CD14-positive monocyte (primary cell): ENCODE data around the gene PLCXD3. TPM values are rescaled to one million over a fixed set of nuclear protein-coding genes. Genes with fewer than 3 reads are reported as not detected.

Source experiments
- DNase-seq, 3 donors: peaks; one replicate each; pipeline ENCODE4 v3.0.0-alpha.2; 2011 to 2022
- H2AFZ ChIP-seq: 2 replicates; pipeline ENCODE4 v1.6.0; 2012; ENCODE audit warnings: mild to moderate bottlenecking, low read depth, low read length, inconsistent platforms; ENCODE audit not compliant: insufficient read depth, poor library complexity, severe bottlenecking
- H3K27ac ChIP-seq, 2 donors: 1 replicate in 1 of 2; 2 replicates in 1 of 2; pipeline ENCODE4 v1.5.1; 2012 to 2013; ENCODE audit warnings: low read length in 2 of 2, control low read depth in 1 of 2, inconsistent platforms in 1 of 2, low read depth in 1 of 2, mild to moderate bottlenecking in 1 of 2
- H3K27me3 ChIP-seq, 2 donors: one replicate each; pipeline versions ENCODE4 v1.6.0 to v1.6.1; 2011 to 2013; ENCODE audit warnings: low read length in 2 of 2; ENCODE audit not compliant: control insufficient read depth in 2 of 2, insufficient read depth in 2 of 2
- H3K36me3 ChIP-seq, 2 donors: replicated peaks in 1 of 2; 1 replicate in 1 of 2; 2 replicates in 1 of 2; pipeline versions ENCODE4 v1.5.1 to v1.6.1; 2012 to 2013; ENCODE audit warnings: low read length in 2 of 2, control low read depth in 1 of 2, inconsistent platforms in 1 of 2, mild to moderate bottlenecking in 1 of 2; ENCODE audit not compliant: insufficient read depth in 2 of 2, control insufficient read depth in 1 of 2
- H3K4me1 ChIP-seq, 2 donors: 1 replicate in 1 of 2; 2 replicates in 1 of 2; pipeline versions ENCODE4 v1.5.1 to v1.6.1; 2012 to 2013; ENCODE audit warnings: low read length in 2 of 2, control low read depth in 1 of 2, inconsistent platforms in 1 of 2, mild to moderate bottlenecking in 1 of 2, moderate library complexity in 1 of 2; ENCODE audit not compliant: insufficient read depth in 2 of 2, control insufficient read depth in 1 of 2
- H3K4me2 ChIP-seq: replicated peaks from 2 replicates; pipeline ENCODE3; 2012; ENCODE audit warnings: low read length, moderate library complexity, mild to moderate bottlenecking; ENCODE audit not compliant: poor library complexity, severe bottlenecking; ENCODE audit errors: extremely low read depth
- H3K4me3 ChIP-seq, 3 experiments: fragments of 200-600 bp in 1 of 3; sonication (generic) in 1 of 3; replicated peaks in 1 of 3; 1 replicate in 2 of 3; 2 replicates in 1 of 3; pipeline ENCODE4 v1.5.1; 2011 to 2013; ENCODE audit warnings: low read length in 3 of 3, mild to moderate bottlenecking in 3 of 3, control low read depth in 2 of 3, low read depth in 2 of 3, inconsistent platforms in 1 of 3, moderate library complexity in 1 of 3
- H3K79me2 ChIP-seq: 2 replicates; pipeline ENCODE4 v1.6.0; 2012; ENCODE audit warnings: mild to moderate bottlenecking, control low read depth, inconsistent platforms, low read length, moderate library complexity; ENCODE audit not compliant: insufficient read depth
- H3K9ac ChIP-seq: 2 replicates; pipeline ENCODE4 v1.6.0; 2017; ENCODE audit warnings: low read length, mild to moderate bottlenecking; ENCODE audit not compliant: insufficient read depth, poor library complexity, severe bottlenecking
- H3K9me3 ChIP-seq, 2 donors: replicated peaks in 1 of 2; 1 replicate in 1 of 2; 2 replicates in 1 of 2; pipeline versions ENCODE4 v1.5.1 to v1.6.1; 2012 to 2013; ENCODE audit warnings: low read length in 2 of 2, control low read depth in 1 of 2; ENCODE audit not compliant: control insufficient read depth in 1 of 2, insufficient read depth in 1 of 2
- H4K20me1 ChIP-seq: 2 replicates; pipeline ENCODE4 v1.6.0; 2012; ENCODE audit warnings: mild to moderate bottlenecking, low read length, control low read depth, moderate library complexity; ENCODE audit not compliant: insufficient read depth
- H3K27ac Mint-ChIP-seq, 7 donors: one replicate each; pipeline ENCODE4 v1.8.0; 2020; ENCODE audit warnings: mild to moderate bottlenecking in 7 of 7, mixed read lengths in 7 of 7, moderate library complexity in 6 of 7, inconsistent platforms in 2 of 7
- H3K27me3 Mint-ChIP-seq, 3 donors: one replicate each; pipeline ENCODE4 v1.8.0; 2021 to 2022; ENCODE audit warnings: low read depth in 3 of 3, mild to moderate bottlenecking in 3 of 3, mixed read lengths in 3 of 3, moderate library complexity in 3 of 3, inconsistent platforms in 1 of 3
- H3K36me3 Mint-ChIP-seq, 2 donors: one replicate each; pipeline ENCODE4 v1.8.0; 2020; ENCODE audit warnings: mixed read lengths in 2 of 2, inconsistent platforms in 1 of 2, mild to moderate bottlenecking in 1 of 2
- H3K4me1 Mint-ChIP-seq: one replicate; pipeline ENCODE4 v1.8.0; 2020; ENCODE audit warnings: mild to moderate bottlenecking, mixed read lengths
- H3K4me3 Mint-ChIP-seq, 2 donors: one replicate each; pipeline ENCODE4 v1.8.0; 2020; ENCODE audit warnings: mild to moderate bottlenecking in 2 of 2, mixed read lengths in 2 of 2, moderate library complexity in 1 of 2
- H3K9me3 Mint-ChIP-seq, 7 donors: one replicate each; pipeline ENCODE4 v1.8.0; 2020 to 2022; ENCODE audit warnings: mixed read lengths in 7 of 7, mild to moderate bottlenecking in 6 of 7, moderate library complexity in 6 of 7, inconsistent platforms in 2 of 7
- WGBS: methylation state at CpG from one replicate; pipeline ENCODE4 v1.1.5; 2013; ENCODE audit warnings: missing lambda C conversion rate; ENCODE audit not compliant: insufficient coverage; 5-methylcytosine and 5-hydroxymethylcytosine counted together
- intact Hi-C, 2 donors: fragments of 100-400 bp; cut with micrococcal nuclease; formaldehyde crosslinking; loops; one replicate each; pipeline versions ENCODE4 v1.15.0 to v1.15.1; 2023
- polyA plus RNA-seq, 3 donors: library from polyadenylated mRNA; depleted of rRNA in 1 of 3; unstranded in 2 of 3; stranded (reverse) in 1 of 3; fragments of 300-500 nt in 2 of 3; fragments of >200 nt in 1 of 3; fragmentation: Illumina TruSeq in 2 of 3; gene quantifications; 1 replicate in 2 of 3; 2 replicates in 1 of 3; pipeline ENCODE4 v1.2.3, GENCODE V29; 2012 to 2021
- TF ChIP-seq, protein P1 (sequence below): fragments of 200-600 bp; IDR thresholded peaks from one replicate; pipeline ENCODE4 v1.8.0; 2022; ENCODE audit warnings: antibody characterized with exemption, mild to moderate bottlenecking

Gene PLCXD3
- polyA plus RNA-seq, 3 donors: not detected

DNA sequence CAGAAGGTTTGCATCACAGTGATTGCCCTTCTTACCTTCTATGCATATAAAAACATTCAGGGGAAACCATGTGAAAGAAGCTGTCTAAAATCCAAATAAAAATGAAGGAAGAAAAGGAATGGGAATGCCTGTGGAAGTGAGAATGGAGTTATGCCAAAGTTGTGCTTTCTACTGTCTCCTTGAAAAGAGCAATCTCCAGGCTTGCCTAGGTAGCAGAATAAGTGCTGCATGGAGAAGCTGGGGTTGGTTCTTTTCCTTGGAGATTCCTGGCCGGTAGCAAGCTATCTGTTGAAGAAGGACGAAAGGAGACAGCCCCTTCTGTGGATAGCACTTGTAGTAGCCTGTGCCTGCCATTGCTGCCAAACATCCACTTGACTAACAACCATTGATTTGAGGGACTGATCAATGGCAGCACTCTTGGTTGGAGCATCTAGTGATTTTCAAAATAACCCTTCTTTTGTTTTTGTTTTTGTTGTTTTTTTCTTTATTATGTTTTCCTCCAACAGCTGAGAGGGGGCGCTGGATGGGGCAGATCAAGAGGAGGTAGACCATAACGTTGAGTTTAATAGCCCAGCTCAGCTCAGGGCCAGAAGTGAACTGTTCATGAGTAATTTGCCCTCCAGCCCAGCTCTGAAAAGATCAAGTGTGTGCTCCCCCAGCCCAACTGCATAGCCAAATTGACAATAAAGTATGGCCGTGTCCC is 1.6 kb downstream of the PLCXD3 start:
- no peak overlapping the region for H3K4me2 ChIP-seq
- peaks cover 3 to 22% of the 10 kb centered on the region in 2 donors for H3K27me3 ChIP-seq
- no peaks in the 10 kb centered on the region for H3K4me1 Mint-ChIP-seq
- H3K4me1 ChIP-seq: no peaks in the 10 kb centered on the region
- H3K27ac ChIP-seq: no peak overlapping the region
- TF ChIP-seq, protein P1, sequence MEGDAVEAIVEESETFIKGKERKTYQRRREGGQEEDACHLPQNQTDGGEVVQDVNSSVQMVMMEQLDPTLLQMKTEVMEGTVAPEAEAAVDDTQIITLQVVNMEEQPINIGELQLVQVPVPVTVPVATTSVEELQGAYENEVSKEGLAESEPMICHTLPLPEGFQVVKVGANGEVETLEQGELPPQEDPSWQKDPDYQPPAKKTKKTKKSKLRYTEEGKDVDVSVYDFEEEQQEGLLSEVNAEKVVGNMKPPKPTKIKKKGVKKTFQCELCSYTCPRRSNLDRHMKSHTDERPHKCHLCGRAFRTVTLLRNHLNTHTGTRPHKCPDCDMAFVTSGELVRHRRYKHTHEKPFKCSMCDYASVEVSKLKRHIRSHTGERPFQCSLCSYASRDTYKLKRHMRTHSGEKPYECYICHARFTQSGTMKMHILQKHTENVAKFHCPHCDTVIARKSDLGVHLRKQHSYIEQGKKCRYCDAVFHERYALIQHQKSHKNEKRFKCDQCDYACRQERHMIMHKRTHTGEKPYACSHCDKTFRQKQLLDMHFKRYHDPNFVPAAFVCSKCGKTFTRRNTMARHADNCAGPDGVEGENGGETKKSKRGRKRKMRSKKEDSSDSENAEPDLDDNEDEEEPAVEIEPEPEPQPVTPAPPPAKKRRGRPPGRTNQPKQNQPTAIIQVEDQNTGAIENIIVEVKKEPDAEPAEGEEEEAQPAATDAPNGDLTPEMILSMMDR: no peak
- peaks cover 22 to 26% (median 23%) of the 10 kb centered on the region in 3 donors for H3K27me3 Mint-ChIP-seq
- DNase-seq: no peak
- no peaks in the 10 kb centered on the region for H3K36me3 ChIP-seq
- peak overlapping the region in 1 of 2 donors; percentile 71 for H3K4me3 Mint-ChIP-seq
- 51% methylated on average over 4 of the region's 5 CpGs for WGBS
- H3K4me3 ChIP-seq: no peak overlapping the region
- no peaks in the 10 kb centered on the region for H3K9me3 ChIP-seq
- H2AFZ ChIP-seq: no peak overlapping the region
- peaks cover 0 to 12% (median 7%) of the 10 kb centered on the region in 7 donors for H3K9me3 Mint-ChIP-seq
- no peaks in the 10 kb centered on the region for H3K79me2 ChIP-seq
- H3K36me3 Mint-ChIP-seq: no peaks in the 10 kb centered on the region
- H4K20me1 ChIP-seq: no peaks in the 10 kb centered on the region
- H3K27ac Mint-ChIP-seq: peak overlapping the region in 1 of 7 donors; percentile 15
- no peak overlapping the region for H3K9ac ChIP-seq
- intact Hi-C loops: no loop called here

DNA sequence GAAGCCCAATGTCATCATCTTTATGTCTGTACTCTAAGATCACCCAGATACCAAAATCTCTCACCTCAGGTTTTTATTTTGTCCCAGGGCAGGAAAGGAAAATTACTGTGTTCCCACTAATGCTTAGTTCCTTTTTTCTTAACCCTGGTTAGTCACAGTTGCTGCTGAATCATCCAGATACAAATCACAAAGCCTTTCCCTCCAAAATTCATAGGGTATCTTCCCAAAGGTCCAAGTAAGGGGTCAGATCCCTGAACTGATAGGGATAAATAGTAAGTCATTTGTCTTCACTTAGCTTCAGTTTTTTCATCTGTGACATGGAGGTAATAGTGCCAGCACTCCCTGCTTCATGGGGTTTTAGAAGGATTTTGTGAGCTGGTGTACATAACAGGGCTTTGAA is 2.2 kb downstream of the PLCXD3 start:
- H4K20me1 ChIP-seq: no peaks in the 10 kb centered on the region
- no peak for DNase-seq
- no peaks in the 10 kb centered on the region for H3K9me3 ChIP-seq
- H3K4me1 ChIP-seq: no peaks in the 10 kb centered on the region
- H3K4me1 Mint-ChIP-seq: no peaks in the 10 kb centered on the region
- no peak overlapping the region for H3K9ac ChIP-seq
- H3K4me3 ChIP-seq: no peak overlapping the region
- intact Hi-C loops: no loop called here
- no peaks in the 10 kb centered on the region for H3K36me3 ChIP-seq
- H3K27me3 ChIP-seq: peaks cover 3 to 22% of the 10 kb centered on the region in 2 donors
- H3K27me3 Mint-ChIP-seq: peaks cover 22 to 26% (median 23%) of the 10 kb centered on the region in 3 donors
- peaks cover 0 to 12% (median 7%) of the 10 kb centered on the region in 7 donors for H3K9me3 Mint-ChIP-seq
- H2AFZ ChIP-seq: no peak overlapping the region
- no peak overlapping the region for H3K27ac ChIP-seq
- H3K79me2 ChIP-seq: no peaks in the 10 kb centered on the region
- no peaks in the 10 kb centered on the region for H3K36me3 Mint-ChIP-seq
- H3K4me3 Mint-ChIP-seq: no peak overlapping the region
- no peak overlapping the region for H3K27ac Mint-ChIP-seq
- TF ChIP-seq, protein P1: no peak
- no peak overlapping the region for H3K4me2 ChIP-seq
